Activated CD4-positive, alpha-beta T cell treated with anti-CD3 and anti-CD28 coated beads for 36 hours (primary cell): ENCODE data around the gene CCDC3. TPM values are rescaled to one million over a fixed set of nuclear protein-coding genes. Genes with fewer than 3 reads are reported as not detected.

Experiments
- ATAC-seq: fragments of 200-7000 bp; cut with Tn5 transposase; one replicate; pipeline ENCODE4 v1.10.0; 2021; ENCODE audit warnings: mild to moderate bottlenecking, moderate library complexity
- CTCF ChIA-PET: fragments of 350-600 bp; sonication (Branson Sonifier 250); formaldehyde crosslinking; loops from one replicate; lab custom pipeline; 2021; ENCODE audit warnings: antibody characterized with exemption; lab: Charles Lee
- POLR2A ChIA-PET: fragments of 350-600 bp; sonication (Branson Sonifier 250); formaldehyde crosslinking; loops from one replicate; lab custom pipeline; 2021; ENCODE audit warnings: antibody characterized with exemption, inconsistent platforms; lab: Charles Lee
- DNase-seq: peaks from one replicate; pipeline ENCODE4 v3.0.0-alpha.2; 2020
- H3K27ac Mint-ChIP-seq: one replicate; pipeline ENCODE4 v1.8.0; 2021; ENCODE audit warnings: mixed read lengths
- H3K27me3 Mint-ChIP-seq: one replicate; pipeline ENCODE4 v1.8.0; 2021; ENCODE audit warnings: mixed read lengths
- H3K36me3 Mint-ChIP-seq: one replicate; pipeline ENCODE4 v1.8.0; 2021; ENCODE audit warnings: low read depth, mixed read lengths
- H3K4me1 Mint-ChIP-seq: one replicate; pipeline ENCODE4 v1.8.0; 2021; ENCODE audit warnings: mixed read lengths
- H3K4me3 Mint-ChIP-seq: one replicate; pipeline ENCODE4 v1.8.0; 2021; ENCODE audit warnings: mild to moderate bottlenecking, moderate library complexity, mixed read lengths
- H3K9me3 Mint-ChIP-seq: one replicate; pipeline ENCODE4 v1.8.0; 2021; ENCODE audit warnings: low read depth, mixed read lengths
- intact Hi-C, 2 experiments: fragments of 100-400 bp; cut with DNase I in 1 of 2; cut with micrococcal nuclease in 1 of 2; formaldehyde crosslinking; loops; one replicate each; pipeline versions ENCODE4 v1.14.2 to v1.15.1; 2022 to 2024; cut with DNase I, micrococcal nuclease
- total RNA-seq, 2 experiments: library from RNA; stranded (reverse); gene quantifications; one replicate each; pipeline ENCODE4 v1.2.3, GENCODE V29; 2021

Gene CCDC3
- total RNA-seq, 2 experiments from 2014 or later: 0.14 to 0.18 TPM

DNA sequence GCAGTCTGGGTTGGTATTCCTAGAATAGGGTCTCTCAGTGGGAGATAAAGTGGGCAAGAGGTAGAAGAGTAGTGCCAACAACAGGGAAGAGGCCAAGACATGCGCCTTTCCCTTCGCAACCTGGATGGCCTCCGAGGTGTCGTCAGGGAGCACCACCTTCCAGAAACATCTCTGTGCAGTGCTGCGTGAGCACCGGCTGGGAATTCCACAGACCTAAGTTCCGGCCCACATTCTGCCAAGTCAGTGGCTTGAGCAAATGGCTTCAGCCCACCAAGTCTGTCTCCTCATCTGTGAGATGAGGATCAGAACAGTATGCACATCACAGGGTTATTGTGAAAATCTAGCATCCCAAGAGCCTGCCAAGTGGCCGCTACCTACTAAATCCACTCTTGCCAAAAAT lies 40.6 kb downstream of the CCDC3 start:
- DNase-seq: no peak
- ATAC-seq: no peak
- peaks cover 20% of the 10 kb centered on the region for H3K27me3 Mint-ChIP-seq
- ChIA-PET POLR2A (no interaction called here), CTCF (interaction anchor here (1.2 kb wide), 1 partner anchor 59 kb away, joined by 3 read pairs; no protein-coding TSS in a partner anchor)
- H3K4me1 Mint-ChIP-seq: no peaks in the 10 kb centered on the region
- no peak overlapping the region for H3K4me3 Mint-ChIP-seq
- intact Hi-C loops: no loop called here
- no peaks in the 10 kb centered on the region for H3K36me3 Mint-ChIP-seq
- no peak overlapping the region for H3K27ac Mint-ChIP-seq
- H3K9me3 Mint-ChIP-seq: peaks cover 5% of the 10 kb centered on the region

DNA sequence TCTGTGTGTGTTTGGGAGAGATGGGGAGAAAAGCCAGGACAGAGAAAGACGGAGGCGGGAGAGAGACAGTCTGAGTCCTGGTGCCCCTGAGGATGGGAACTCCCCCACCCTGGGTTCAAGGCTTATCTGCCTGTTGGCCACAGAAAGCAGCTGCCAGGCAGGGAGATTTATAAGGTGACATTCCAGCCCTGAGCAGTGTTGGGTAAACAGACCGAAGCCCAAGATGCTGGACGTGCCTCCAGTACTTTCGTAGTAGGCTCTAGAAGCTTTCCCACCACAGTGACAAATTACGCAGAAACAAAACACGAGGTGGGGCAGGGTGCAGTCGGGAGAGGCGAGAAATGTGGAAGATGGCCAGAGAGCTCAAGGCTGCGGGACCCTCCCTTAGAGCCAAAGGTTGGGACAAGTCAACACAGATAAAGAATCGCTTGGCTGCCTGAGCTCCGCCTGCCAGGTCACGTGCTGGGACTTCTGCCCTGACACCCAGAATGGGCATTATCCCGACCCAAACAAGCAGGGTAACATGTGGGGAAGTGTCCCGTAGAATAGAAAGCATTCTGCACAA lies 41.1 kb downstream of the CCDC3 start:
- no peaks in the 10 kb centered on the region for H3K36me3 Mint-ChIP-seq
- peaks cover 5% of the 10 kb centered on the region for H3K9me3 Mint-ChIP-seq
- H3K4me1 Mint-ChIP-seq: no peaks in the 10 kb centered on the region
- H3K27me3 Mint-ChIP-seq: peaks cover 20% of the 10 kb centered on the region
- ChIA-PET POLR2A (no interaction called here), CTCF (no interaction called here)
- DNase-seq (no peak), ATAC-seq (no peak)
- H3K4me3 Mint-ChIP-seq: no peak overlapping the region
- intact Hi-C loops: no loop called here
- no peak overlapping the region for H3K27ac Mint-ChIP-seq

DNA sequence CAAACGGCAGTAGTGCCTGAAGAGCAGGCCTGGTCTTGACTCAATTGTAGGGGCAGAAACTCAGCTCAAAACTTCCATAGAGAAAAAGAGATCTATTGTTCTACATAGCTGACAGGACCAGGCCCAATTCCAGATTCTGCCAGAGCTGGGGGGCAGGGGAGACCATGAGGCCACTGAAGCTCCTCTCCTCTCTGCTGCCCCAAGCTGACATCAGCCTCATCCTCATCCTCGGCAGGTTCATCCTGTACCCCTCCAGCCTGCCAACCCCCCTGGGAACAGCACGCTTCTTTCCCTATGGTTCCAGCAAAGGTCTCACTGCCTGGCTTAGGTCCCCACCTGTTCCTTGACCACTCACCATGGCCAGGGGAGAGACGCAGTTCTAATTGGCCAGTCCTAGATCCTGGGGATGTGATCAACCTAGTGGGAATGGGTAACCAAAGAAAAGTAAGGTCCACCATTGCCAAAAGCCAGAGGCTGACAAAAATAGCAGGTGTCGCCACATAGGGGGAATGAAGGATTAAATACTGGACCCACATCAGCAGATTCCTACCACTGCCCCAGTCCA lies 42.9 kb downstream of the CCDC3 start:
- POLR2A ChIA-PET: no interaction called here
- H3K4me1 Mint-ChIP-seq: no peaks in the 10 kb centered on the region
- DNase-seq: no peak
- no peaks in the 10 kb centered on the region for H3K36me3 Mint-ChIP-seq
- H3K27ac Mint-ChIP-seq: no peak overlapping the region
- ATAC-seq: no peak
- H3K4me3 Mint-ChIP-seq: no peak overlapping the region
- intact Hi-C loops: no loop called here
- CTCF ChIA-PET: no interaction called here
- peaks cover 7% of the 10 kb centered on the region for H3K9me3 Mint-ChIP-seq
- peaks cover 15% of the 10 kb centered on the region for H3K27me3 Mint-ChIP-seq

DNA sequence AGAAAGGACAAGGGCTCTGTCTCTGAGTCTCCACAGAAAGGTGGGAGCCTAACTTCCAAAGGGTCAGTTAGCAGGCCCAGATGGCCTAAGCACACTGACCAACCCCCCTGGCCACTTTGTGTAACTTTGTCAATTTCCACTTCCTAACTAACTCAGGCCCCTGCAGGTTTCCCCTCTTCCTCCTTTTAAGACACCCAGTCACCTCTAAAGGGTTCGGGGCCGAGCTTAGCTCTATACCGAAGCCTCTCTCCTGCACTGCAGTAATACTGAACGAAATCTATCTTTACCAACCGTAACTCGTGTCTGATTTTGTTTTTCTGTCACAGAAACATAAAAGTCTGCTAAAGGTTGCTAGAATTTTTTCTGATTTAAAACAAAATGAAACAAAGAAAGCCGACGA lies 44.4 kb downstream of the CCDC3 start:
- Mint-ChIP-seq H3K9me3 (peaks cover 22% of the 10 kb centered on the region), H3K4me1 (no peaks in the 10 kb centered on the region), H3K27me3 (peaks cover 12% of the 10 kb centered on the region), H3K36me3 (no peaks in the 10 kb centered on the region), H3K27ac (no peak overlapping the region), H3K4me3 (no peak overlapping the region)
- CTCF ChIA-PET: interaction anchor here (0.5 kb wide), 1 partner anchor 24 kb away, joined by 3 read pairs; no protein-coding TSS in a partner anchor
- no peak for ATAC-seq
- DNase-seq: no peak
- intact Hi-C loops: no loop called here
- POLR2A ChIA-PET: no interaction called here

DNA sequence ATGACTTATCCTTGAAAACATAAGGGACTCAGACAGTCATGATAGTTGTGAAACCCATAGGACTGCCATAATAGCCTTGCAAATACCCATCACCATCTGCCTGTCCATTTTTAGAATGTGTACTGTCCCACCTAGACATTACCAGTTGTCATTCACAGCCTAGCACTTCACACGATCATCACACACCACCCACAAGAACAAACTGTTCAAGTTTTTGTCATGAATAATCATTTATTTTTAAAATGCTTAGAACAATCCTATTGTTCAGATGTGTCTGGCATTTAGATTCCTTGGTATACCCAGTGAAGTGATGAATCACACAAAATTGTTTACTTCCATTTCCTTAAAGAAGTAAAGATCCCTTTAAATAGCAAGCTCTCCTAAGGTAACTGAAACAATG lies 46.6 kb downstream of the CCDC3 start:
- CTCF ChIA-PET: interaction anchor here (0.9 kb wide), 1 partner anchor 83 kb away, joined by 3 read pairs; no protein-coding TSS in a partner anchor
- H3K27me3 Mint-ChIP-seq: peaks cover 1% of the 10 kb centered on the region
- no peak for ATAC-seq
- no peak overlapping the region for H3K27ac Mint-ChIP-seq
- POLR2A ChIA-PET: no interaction called here
- H3K9me3 Mint-ChIP-seq: peaks cover 24% of the 10 kb centered on the region
- intact Hi-C loops: no loop called here
- DNase-seq: no peak
- no peaks in the 10 kb centered on the region for H3K4me1 Mint-ChIP-seq
- H3K36me3 Mint-ChIP-seq: no peaks in the 10 kb centered on the region
- H3K4me3 Mint-ChIP-seq: no peak overlapping the region

DNA sequence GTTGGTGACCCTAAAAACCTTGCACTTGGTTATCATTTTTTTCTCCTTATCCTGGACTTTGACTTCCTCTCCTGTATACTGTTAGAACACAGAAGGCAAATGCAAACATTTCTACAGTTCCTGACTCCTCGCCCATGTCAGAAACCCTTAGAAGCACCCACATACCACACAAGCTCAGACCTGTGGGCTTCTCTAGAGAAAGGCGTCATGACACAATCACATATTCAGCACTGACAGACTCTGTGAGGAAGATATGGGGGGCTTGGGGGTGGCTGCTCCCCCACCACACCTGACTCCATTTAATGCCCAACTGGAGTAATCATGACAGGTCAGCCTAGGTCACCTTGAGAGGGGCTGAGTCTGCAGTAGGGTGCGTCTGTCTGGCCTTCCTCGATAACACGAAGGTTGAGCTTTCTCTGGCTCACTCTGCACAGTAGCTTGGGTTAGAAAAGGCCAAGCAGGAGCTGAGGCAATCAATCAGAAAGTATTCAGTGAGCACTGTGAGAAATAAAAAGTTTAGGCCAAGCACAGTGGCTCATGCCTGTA lies 50.9 kb downstream of the CCDC3 start:
- ChIA-PET POLR2A (no interaction called here), CTCF (no interaction called here)
- Mint-ChIP-seq H3K27ac (no peak overlapping the region), H3K36me3 (no peaks in the 10 kb centered on the region), H3K27me3 (peaks cover 1% of the 10 kb centered on the region), H3K9me3 (peaks cover 19% of the 10 kb centered on the region), H3K4me3 (no peak overlapping the region), H3K4me1 (no peaks in the 10 kb centered on the region)
- DNase-seq: no peak
- intact Hi-C loops: no loop called here
- no peak for ATAC-seq

DNA sequence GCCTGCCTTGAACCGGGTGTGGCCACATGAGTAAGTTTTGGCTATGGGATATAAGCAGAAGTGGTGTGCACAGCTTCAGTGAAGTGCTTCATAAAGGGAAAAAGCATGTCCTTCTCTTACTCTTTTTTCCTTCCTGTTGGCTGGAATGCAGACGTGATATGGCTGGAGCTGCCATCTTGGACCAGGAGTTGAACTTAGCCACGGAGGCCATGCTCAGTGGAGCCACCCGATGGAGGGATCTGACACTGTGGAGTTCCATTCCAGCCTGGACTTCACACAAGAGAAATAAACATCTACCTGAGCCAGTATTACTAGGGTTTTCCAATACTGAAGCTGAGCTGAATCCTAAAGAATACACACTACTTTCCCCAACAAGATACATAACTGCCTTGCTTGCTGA lies 52.3 kb downstream of the CCDC3 start:
- H3K9me3 Mint-ChIP-seq: peaks cover 17% of the 10 kb centered on the region
- POLR2A ChIA-PET: no interaction called here
- no peak overlapping the region for H3K27ac Mint-ChIP-seq
- no peaks in the 10 kb centered on the region for H3K4me1 Mint-ChIP-seq
- DNase-seq (peak; percentile 16), ATAC-seq (no peak)
- no peak overlapping the region for H3K4me3 Mint-ChIP-seq
- peaks cover 1% of the 10 kb centered on the region for H3K27me3 Mint-ChIP-seq
- H3K36me3 Mint-ChIP-seq: no peaks in the 10 kb centered on the region
- intact Hi-C loops: no loop called here
- CTCF ChIA-PET: interaction anchor here (0.6 to 0.9 kb wide), 3 partner anchors 13 to 1360 kb away, joined by 3 to 4 read pairs (median 3); no protein-coding TSS in a partner anchor

DNA sequence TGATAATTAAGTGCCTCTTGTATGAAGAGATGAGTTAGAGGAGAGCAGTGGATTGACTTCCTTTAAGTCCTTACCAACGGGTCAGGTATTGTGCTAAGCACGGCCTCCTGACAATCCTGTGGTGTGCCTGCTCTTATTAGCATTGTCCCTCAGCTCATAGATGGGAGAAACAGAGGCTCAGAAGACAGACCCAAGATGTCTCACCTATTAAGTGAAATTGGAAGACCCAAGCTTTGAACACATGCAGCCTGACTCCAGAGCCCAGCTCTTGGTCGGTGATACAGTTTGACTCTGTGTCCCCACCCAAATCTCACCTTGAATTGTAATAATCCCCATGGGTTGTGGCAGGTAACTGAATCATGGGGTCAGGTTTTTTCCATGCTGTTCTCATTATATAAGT lies 53.8 kb downstream of the CCDC3 start:
- ATAC-seq (no peak), DNase-seq (no peak)
- CTCF ChIA-PET: interaction anchor here (0.6 kb wide), 2 partner anchors 48 to 165 kb away, joined by 3 read pairs; no protein-coding TSS in a partner anchor
- intact Hi-C loops: no loop called here
- Mint-ChIP-seq H3K27me3 (peaks cover 4% of the 10 kb centered on the region), H3K27ac (no peak overlapping the region), H3K4me3 (no peak overlapping the region), H3K36me3 (no peaks in the 10 kb centered on the region), H3K9me3 (peaks cover 8% of the 10 kb centered on the region), H3K4me1 (no peaks in the 10 kb centered on the region)
- POLR2A ChIA-PET: no interaction called here

DNA sequence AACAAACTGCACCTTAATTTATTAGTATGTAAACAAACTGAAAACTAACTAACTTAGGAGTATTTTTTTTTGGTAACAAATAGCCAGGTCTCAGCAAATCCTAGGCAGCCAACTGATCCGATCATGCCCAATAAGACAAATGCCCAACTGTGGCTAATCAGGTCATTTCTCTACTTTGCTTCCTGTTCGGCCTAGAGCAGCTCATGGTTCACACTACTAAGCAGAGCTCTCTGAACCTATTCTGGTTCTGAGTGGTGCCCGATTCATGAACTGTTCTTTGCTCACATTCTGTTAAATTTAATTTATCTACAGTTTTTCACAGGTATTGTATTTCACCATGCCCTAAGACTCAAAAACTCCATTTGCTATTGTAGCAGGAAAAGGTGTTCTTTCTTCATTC lies 55.1 kb downstream of the CCDC3 start:
- no peaks in the 10 kb centered on the region for H3K9me3 Mint-ChIP-seq
- DNase-seq (no peak), ATAC-seq (peak; percentile 19)
- ChIA-PET POLR2A (no interaction called here), CTCF (interaction anchor here (0.7 kb wide), 1 partner anchor 713 kb away, joined by 3 read pairs; no protein-coding TSS in a partner anchor)
- no peaks in the 10 kb centered on the region for H3K36me3 Mint-ChIP-seq
- H3K27ac Mint-ChIP-seq: no peak overlapping the region
- peaks cover 3% of the 10 kb centered on the region for H3K27me3 Mint-ChIP-seq
- no peaks in the 10 kb centered on the region for H3K4me1 Mint-ChIP-seq
- H3K4me3 Mint-ChIP-seq: no peak overlapping the region
- intact Hi-C loops: no loop called here

DNA sequence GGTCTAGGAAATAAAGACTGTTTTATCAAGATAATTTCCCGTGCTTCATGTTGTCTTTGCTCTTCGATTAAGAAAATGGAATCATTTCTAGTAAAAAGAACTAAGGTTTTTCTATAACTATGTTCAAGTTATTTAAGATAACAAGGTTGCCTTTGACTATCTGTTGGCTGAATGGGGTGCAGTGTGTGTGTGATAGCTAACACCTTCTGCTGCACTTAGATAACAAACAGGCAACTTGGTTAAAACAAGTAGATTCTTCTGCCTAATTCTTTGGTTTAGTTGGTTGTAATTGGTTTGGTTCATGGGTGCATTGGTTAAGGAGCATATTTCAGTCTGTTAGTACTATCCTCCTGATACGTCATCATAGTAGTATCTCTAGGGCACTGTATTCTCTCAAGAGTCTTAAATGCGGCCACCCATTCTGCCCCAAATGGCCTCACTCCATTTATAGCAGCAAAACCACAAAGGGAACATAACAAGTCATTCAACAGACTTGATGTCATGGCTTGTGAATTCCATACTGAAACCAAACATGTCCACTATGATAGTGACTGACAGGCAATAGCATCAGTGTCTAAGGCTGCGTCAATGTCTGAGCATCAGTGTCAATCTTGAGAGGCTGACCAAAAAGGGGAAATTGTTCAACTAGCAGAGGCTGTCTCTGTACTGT lies 55.7 kb downstream of the CCDC3 start:
- peak; percentile 69 for ATAC-seq
- Mint-ChIP-seq H3K36me3 (no peaks in the 10 kb centered on the region), H3K9me3 (no peaks in the 10 kb centered on the region), H3K27ac (no peak overlapping the region), H3K4me3 (no peak overlapping the region), H3K4me1 (no peaks in the 10 kb centered on the region), H3K27me3 (peaks cover 3% of the 10 kb centered on the region)
- CTCF ChIA-PET: no interaction called here
- intact Hi-C loops: no loop called here
- DNase-seq: no peak
- POLR2A ChIA-PET: no interaction called here

DNA sequence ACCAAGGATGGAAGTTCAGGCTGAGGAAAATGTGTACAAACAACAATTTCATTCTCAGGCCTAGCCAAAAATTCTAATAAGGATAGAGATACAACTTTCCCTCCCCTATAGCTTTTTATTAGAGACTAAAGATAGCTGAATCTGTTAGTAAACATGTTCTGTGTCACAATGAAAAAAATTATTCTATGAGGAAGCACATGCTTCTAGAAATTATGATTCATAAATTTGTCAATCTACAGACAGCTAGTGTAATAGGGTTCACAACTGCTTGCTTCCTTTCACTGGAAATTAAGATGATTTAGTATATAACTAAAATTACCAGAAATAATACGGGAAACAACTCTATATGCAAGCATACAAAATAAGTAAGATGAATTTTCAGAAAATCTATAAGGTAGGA lies 56.6 kb downstream of the CCDC3 start:
- Mint-ChIP-seq H3K36me3 (no peaks in the 10 kb centered on the region), H3K4me1 (no peaks in the 10 kb centered on the region), H3K9me3 (no peaks in the 10 kb centered on the region), H3K4me3 (no peak overlapping the region), H3K27me3 (peaks cover 5% of the 10 kb centered on the region), H3K27ac (no peak overlapping the region)
- CTCF ChIA-PET: interaction anchor here (1.2 kb wide), 1 partner anchor 8 kb away, joined by 3 read pairs; no protein-coding TSS in a partner anchor
- ATAC-seq (no peak), DNase-seq (no peak)
- intact Hi-C loops: no loop called here
- POLR2A ChIA-PET: no interaction called here
